GM21825 (cell line): ENCODE measurements around the gene PIGN.

Source experiments
- ATAC-seq: cut with Tn5 transposase; IDR thresholded peaks from one replicate; pipeline ENCODE4 v1.9.1; 2021; ENCODE audit warnings: mild to moderate bottlenecking, moderate library complexity; ENCODE audit not compliant: unreplicated experiment

The PIGN gene

GRCh38 chr18:62023536-62023935 lies 163.3 kb downstream of the PIGN start:
- ATAC-seq = no peak

GRCh38 chr18:62018759-62019041 lies 168.2 kb downstream of the PIGN start:
- ATAC-seq = no peak

GRCh38 chr18:62018034-62018758 lies 168.7 kb downstream of the PIGN start:
- ATAC-seq = no peak

GRCh38 chr18:62017618-62018017 lies 169.2 kb downstream of the PIGN start:
- no peak for ATAC-seq

- no peak for ATAC-seq
These were observed 175.4 kb downstream of the PIGN start for GRCh38 chr18:62011416-62011815.

GRCh38 chr18:62009521-62009920 lies 177.3 kb downstream of the PIGN start:
- ATAC-seq = no peak

GRCh38 chr18:62001396-62001795 lies 185.5 kb downstream of the PIGN start:
- ATAC-seq = no peak

- ATAC-seq = no peak
These were observed 187.9 kb downstream of the PIGN start for GRCh38 chr18:61998957-61999356.

GRCh38 chr18:61998335-61998734 lies 188.5 kb downstream of the PIGN start:
- no peak for ATAC-seq

GRCh38 chr18:61995618-61996017 lies 191.2 kb downstream of the PIGN start:
- ATAC-seq = no peak

- no peak for ATAC-seq
These were observed 193.0 kb downstream of the PIGN start for GRCh38 chr18:61993831-61994230.

GRCh38 chr18:61992923-61993322 lies 193.9 kb downstream of the PIGN start:
- no peak for ATAC-seq

- ATAC-seq = no peak
These were observed 194.6 kb downstream of the PIGN start for GRCh38 chr18:61992285-61992684.

GRCh38 chr18:61991836-61992235 lies 195.0 kb downstream of the PIGN start:
- no peak for ATAC-seq

GRCh38 chr18:61991201-61991600 lies 195.7 kb downstream of the PIGN start:
- no peak for ATAC-seq
